B cell (primary cell): ENCODE results near the gene LAMA3. TPM values are rescaled to one million over a fixed set of nuclear protein-coding genes. Genes with fewer than 3 reads are reported as not detected.

Experiments used
- ATAC-seq: fragments of 200-7000 bp; cut with Tn5 transposase; one replicate; pipeline ENCODE4 v1.10.0; 2021; ENCODE audit warnings: low read depth, mild to moderate bottlenecking, moderate number of reproducible peaks, moderate library complexity
- CTCF ChIA-PET: fragments of 350-600 bp; sonication (Branson Sonifier 250); formaldehyde crosslinking; loops from one replicate; lab custom pipeline; 2021; ENCODE audit warnings: antibody characterized with exemption, inconsistent platforms; lab: Charles Lee
- POLR2A ChIA-PET: fragments of 350-600 bp; sonication (Branson Sonifier 250); formaldehyde crosslinking; loops from one replicate; lab custom pipeline; 2021; ENCODE audit warnings: antibody characterized with exemption; lab: Charles Lee
- DNase-seq: peaks from one replicate; pipeline ENCODE4 v3.0.0; 2013
- H2AFZ ChIP-seq: 2 replicates; pipeline ENCODE4 v1.6.1; 2012; ENCODE audit warnings: mild to moderate bottlenecking, low read depth, low read length; ENCODE audit not compliant: insufficient read depth, poor library complexity, severe bottlenecking
- H3K27ac ChIP-seq, 2 donors: 1 replicate in 1 of 2; 2 replicates in 1 of 2; pipeline ENCODE4 v1.5.1; 2012 to 2013; ENCODE audit warnings: low read length in 2 of 2, mild to moderate bottlenecking in 2 of 2, moderate library complexity in 1 of 2
- H3K27me3 ChIP-seq, 4 experiments: fragments of 200-600 bp in 1 of 4; sonication (generic) in 1 of 4; replicated peaks in 1 of 4; 1 replicate in 2 of 4; 2 replicates in 2 of 4; pipeline versions ENCODE4 v1.6.1 to v1.7.0; 2013 to 2016; ENCODE audit warnings: low read length in 3 of 4, mild to moderate bottlenecking in 2 of 4, mixed read lengths in 1 of 4, moderate library complexity in 1 of 4; ENCODE audit not compliant: insufficient read depth in 4 of 4, control insufficient read depth in 3 of 4; ENCODE audit errors: control extremely low read depth in 1 of 4
- H3K36me3 ChIP-seq, 2 experiments: replicated peaks in 1 of 2; 1 replicate in 1 of 2; 2 replicates in 1 of 2; pipeline versions ENCODE4 v1.6.1 to v1.7.1; 2013; ENCODE audit warnings: low read length in 1 of 2; ENCODE audit not compliant: insufficient read depth in 2 of 2, control insufficient read depth in 1 of 2; ENCODE audit errors: control extremely low read depth in 1 of 2, extremely low read depth in 1 of 2
- H3K4me1 ChIP-seq, 2 donors: fragments of 200-600 bp in 1 of 2; sonication (generic) in 1 of 2; 1 replicate in 1 of 2; 2 replicates in 1 of 2; pipeline versions ENCODE4 v1.5.1 to v1.6.1; 2013 to 2017; ENCODE audit warnings: low read length in 2 of 2; ENCODE audit not compliant: control insufficient read depth in 2 of 2, insufficient read depth in 2 of 2
- H3K4me2 ChIP-seq: replicated peaks from 2 replicates; pipeline ENCODE3; 2012; ENCODE audit warnings: mild to moderate bottlenecking, low read depth, low read length; ENCODE audit not compliant: poor library complexity, severe bottlenecking
- H3K4me3 ChIP-seq, 5 experiments: fragments of 200-600 bp in 1 of 5; sonication (generic) in 1 of 5; 1 replicate in 3 of 5; 2 replicates in 2 of 5; pipeline versions ENCODE4 v1.5.1 to v1.7.0; 2011 to 2016; ENCODE audit warnings: low read length in 4 of 5, mild to moderate bottlenecking in 4 of 5, low read depth in 2 of 5, control low read depth in 1 of 5, moderate library complexity in 1 of 5; ENCODE audit not compliant: insufficient read depth in 1 of 5; ENCODE audit errors: control extremely low read depth in 1 of 5, extremely low read depth in 1 of 5
- H3K79me2 ChIP-seq: fragments of 200-600 bp; sonication (generic); one replicate; pipeline ENCODE4 v1.6.0; 2016; ENCODE audit warnings: low read length; ENCODE audit not compliant: control insufficient read depth, insufficient read depth
- H3K9ac ChIP-seq: fragments of 200-600 bp; sonication (generic); 2 replicates; pipeline ENCODE4 v1.6.1; 2017; ENCODE audit warnings: mild to moderate bottlenecking, low read length, moderate library complexity
- H3K9me3 ChIP-seq, 3 donors: one replicate each; pipeline versions ENCODE4 v1.6.1 to v1.7.1; 2013; ENCODE audit warnings: low read length in 2 of 3; ENCODE audit not compliant: control insufficient read depth in 2 of 3, insufficient read depth in 1 of 3; ENCODE audit errors: control extremely low read depth in 1 of 3
- H4K20me1 ChIP-seq: 2 replicates; pipeline ENCODE4 v1.6.0; 2012; ENCODE audit warnings: mild to moderate bottlenecking, low read length; ENCODE audit not compliant: insufficient read depth, control insufficient read depth, poor library complexity, severe bottlenecking
- H3K27ac Mint-ChIP-seq: one replicate; pipeline ENCODE4 v1.8.0; 2021; ENCODE audit warnings: mixed read lengths
- H3K27me3 Mint-ChIP-seq: one replicate; pipeline ENCODE4 v1.8.0; 2021; ENCODE audit warnings: mixed read lengths
- H3K4me1 Mint-ChIP-seq: one replicate; pipeline ENCODE4 v1.8.0; 2021; ENCODE audit warnings: mixed read lengths
- H3K4me3 Mint-ChIP-seq: one replicate; pipeline ENCODE4 v1.8.0; 2021; ENCODE audit warnings: mixed read lengths
- H3K9me3 Mint-ChIP-seq: one replicate; pipeline ENCODE4 v1.8.0; 2022; ENCODE audit warnings: mixed read lengths; ENCODE audit not compliant: insufficient read depth
- EZH2 ChIP-seq: IDR thresholded peaks from 2 replicates; pipeline ENCODE4 v1.6.1; 2012; ENCODE audit warnings: borderline replicate concordance, low read depth, mild to moderate bottlenecking, moderate library complexity, low read length; ENCODE audit not compliant: insufficient read depth, poor library complexity, severe bottlenecking
- WGBS: methylation state at CpG from one replicate; pipeline ENCODE4 v1.1.5; 2013; ENCODE audit warnings: missing lambda C conversion rate; ENCODE audit not compliant: insufficient coverage; 5-methylcytosine and 5-hydroxymethylcytosine counted together
- intact Hi-C: fragments of 100-400 bp; cut with micrococcal nuclease; formaldehyde crosslinking; loops from one replicate; pipeline ENCODE4 v1.10.0; 2022
- polyA minus RNA-seq: library from RNA; depleted of rRNA, polyadenylated mRNA; stranded (reverse); fragments of >200 nt; gene quantifications from 2 replicates; pipeline ENCODE4 v1.2.3, GENCODE V29; 2012
- polyA plus RNA-seq: library from polyadenylated mRNA; depleted of rRNA; stranded (reverse); fragments of >200 nt; gene quantifications from 2 replicates; pipeline ENCODE4 v1.2.3, GENCODE V29; 2012
- total RNA-seq, 2 donors: library from RNA; stranded (reverse); fragments of 120-200 nt in 1 of 2; gene quantifications; 1 replicate in 1 of 2; 2 replicates in 1 of 2; pipeline versions ENCODE4 v1.2.3 to v1.2.4, GENCODE V29; 2013 to 2022
- TF ChIP-seq, protein P1 (sequence below): fragments of 200-600 bp; IDR thresholded peaks from one replicate; pipeline ENCODE4 v1.8.0; 2022; ENCODE audit warnings: antibody characterized with exemption, mild to moderate bottlenecking

The LAMA3 gene, protein sequence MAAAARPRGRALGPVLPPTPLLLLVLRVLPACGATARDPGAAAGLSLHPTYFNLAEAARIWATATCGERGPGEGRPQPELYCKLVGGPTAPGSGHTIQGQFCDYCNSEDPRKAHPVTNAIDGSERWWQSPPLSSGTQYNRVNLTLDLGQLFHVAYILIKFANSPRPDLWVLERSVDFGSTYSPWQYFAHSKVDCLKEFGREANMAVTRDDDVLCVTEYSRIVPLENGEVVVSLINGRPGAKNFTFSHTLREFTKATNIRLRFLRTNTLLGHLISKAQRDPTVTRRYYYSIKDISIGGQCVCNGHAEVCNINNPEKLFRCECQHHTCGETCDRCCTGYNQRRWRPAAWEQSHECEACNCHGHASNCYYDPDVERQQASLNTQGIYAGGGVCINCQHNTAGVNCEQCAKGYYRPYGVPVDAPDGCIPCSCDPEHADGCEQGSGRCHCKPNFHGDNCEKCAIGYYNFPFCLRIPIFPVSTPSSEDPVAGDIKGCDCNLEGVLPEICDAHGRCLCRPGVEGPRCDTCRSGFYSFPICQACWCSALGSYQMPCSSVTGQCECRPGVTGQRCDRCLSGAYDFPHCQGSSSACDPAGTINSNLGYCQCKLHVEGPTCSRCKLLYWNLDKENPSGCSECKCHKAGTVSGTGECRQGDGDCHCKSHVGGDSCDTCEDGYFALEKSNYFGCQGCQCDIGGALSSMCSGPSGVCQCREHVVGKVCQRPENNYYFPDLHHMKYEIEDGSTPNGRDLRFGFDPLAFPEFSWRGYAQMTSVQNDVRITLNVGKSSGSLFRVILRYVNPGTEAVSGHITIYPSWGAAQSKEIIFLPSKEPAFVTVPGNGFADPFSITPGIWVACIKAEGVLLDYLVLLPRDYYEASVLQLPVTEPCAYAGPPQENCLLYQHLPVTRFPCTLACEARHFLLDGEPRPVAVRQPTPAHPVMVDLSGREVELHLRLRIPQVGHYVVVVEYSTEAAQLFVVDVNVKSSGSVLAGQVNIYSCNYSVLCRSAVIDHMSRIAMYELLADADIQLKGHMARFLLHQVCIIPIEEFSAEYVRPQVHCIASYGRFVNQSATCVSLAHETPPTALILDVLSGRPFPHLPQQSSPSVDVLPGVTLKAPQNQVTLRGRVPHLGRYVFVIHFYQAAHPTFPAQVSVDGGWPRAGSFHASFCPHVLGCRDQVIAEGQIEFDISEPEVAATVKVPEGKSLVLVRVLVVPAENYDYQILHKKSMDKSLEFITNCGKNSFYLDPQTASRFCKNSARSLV (N-terminal part only)
- total RNA-seq (0.32 TPM in 1 of 2 replicates, not detected in the other), polyA plus RNA-seq (0.01 and 0.03 TPM in 2 replicates), polyA minus RNA-seq (0.17 TPM in 1 of 2 replicates, not detected in the other)
- total RNA-seq (2013), result 0.12 TPM

DNA sequence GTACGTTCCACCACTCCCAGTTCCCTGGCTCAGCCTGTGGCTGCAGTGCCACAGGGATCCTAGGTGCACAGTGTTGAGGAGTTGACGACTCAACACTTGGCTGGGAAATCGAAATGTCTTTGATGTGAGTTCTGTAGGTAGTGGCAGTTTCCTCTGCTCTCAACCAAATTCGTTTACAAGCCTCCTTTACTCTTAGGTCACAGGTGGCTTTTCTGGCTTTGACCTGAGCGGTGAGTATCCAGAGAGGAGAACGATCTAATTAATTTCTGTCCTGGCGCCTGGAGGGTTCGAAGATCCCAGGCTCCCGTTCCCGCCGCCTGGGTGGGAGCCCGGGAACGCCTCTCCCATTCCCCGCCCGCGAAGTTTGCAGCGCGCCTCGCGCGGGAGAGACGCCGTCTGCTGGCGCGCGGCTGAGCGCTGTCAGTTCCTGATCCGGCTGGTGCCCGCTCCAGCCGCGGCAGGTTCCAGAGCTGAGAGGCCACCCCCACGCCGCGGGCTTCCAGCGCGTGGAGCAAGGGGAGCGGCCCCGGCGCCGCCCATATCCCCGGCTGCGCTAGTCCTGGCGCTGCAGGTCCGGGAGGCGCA lies at the start of gene LAMA3:
TSS of gene LAMA3 (plus strand) at position 423 of the 585 bp plus-strand sequence. CDS start 231 bp downstream, outside the sequence.
- Histone ChIP-seq H3K4me1 (peaks cover 14 to 15% of the 10 kb centered on the region in 2 donors), H3K27me3 (peaks cover 0 to 32% (median 17%) of the 10 kb centered on the region in 4 experiments), H3K36me3 (no peaks in the 10 kb centered on the region), H3K79me2 (no peaks in the 10 kb centered on the region), H4K20me1 (no peaks in the 10 kb centered on the region), H3K4me2 (peak within 1 kb of the TSS; percentile 74), H3K9me3 (peaks cover 0 to 5% (median 2%) of the 10 kb centered on the region in 3 donors), H3K27ac (no peak within 1 kb of the TSS), H3K9ac (peak within 1 kb of the TSS; percentile 35), H2AFZ (peak within 1 kb of the TSS; percentile 23), H3K4me3 (peak within 1 kb of the TSS in 3 of 5 experiments; percentile 6 to 25 (median 21))
- no peak for ATAC-seq
- peak within 1 kb of the TSS; percentile 66 for H3K4me3 Mint-ChIP-seq
- under 1% methylated on average over 40 of the region's 45 CpGs for WGBS
- TF ChIP-seq EZH2, result no peak
- TF ChIP-seq, protein P1, sequence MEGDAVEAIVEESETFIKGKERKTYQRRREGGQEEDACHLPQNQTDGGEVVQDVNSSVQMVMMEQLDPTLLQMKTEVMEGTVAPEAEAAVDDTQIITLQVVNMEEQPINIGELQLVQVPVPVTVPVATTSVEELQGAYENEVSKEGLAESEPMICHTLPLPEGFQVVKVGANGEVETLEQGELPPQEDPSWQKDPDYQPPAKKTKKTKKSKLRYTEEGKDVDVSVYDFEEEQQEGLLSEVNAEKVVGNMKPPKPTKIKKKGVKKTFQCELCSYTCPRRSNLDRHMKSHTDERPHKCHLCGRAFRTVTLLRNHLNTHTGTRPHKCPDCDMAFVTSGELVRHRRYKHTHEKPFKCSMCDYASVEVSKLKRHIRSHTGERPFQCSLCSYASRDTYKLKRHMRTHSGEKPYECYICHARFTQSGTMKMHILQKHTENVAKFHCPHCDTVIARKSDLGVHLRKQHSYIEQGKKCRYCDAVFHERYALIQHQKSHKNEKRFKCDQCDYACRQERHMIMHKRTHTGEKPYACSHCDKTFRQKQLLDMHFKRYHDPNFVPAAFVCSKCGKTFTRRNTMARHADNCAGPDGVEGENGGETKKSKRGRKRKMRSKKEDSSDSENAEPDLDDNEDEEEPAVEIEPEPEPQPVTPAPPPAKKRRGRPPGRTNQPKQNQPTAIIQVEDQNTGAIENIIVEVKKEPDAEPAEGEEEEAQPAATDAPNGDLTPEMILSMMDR, result no peak
- H3K27ac Mint-ChIP-seq, result no peak within 1 kb of the TSS
- peaks cover 9% of the 10 kb centered on the region for H3K4me1 Mint-ChIP-seq
- intact Hi-C loops, result no loop called here
- CTCF ChIA-PET, result no interaction called here
- POLR2A ChIA-PET, result no interaction called here
- H3K27me3 Mint-ChIP-seq, result peaks cover 43% of the 10 kb centered on the region
- H3K9me3 Mint-ChIP-seq, result no peaks in the 10 kb centered on the region
- peak; percentile 25 for DNase-seq
